Measurements from ENCODE around the gene PWP2.

DNA sequence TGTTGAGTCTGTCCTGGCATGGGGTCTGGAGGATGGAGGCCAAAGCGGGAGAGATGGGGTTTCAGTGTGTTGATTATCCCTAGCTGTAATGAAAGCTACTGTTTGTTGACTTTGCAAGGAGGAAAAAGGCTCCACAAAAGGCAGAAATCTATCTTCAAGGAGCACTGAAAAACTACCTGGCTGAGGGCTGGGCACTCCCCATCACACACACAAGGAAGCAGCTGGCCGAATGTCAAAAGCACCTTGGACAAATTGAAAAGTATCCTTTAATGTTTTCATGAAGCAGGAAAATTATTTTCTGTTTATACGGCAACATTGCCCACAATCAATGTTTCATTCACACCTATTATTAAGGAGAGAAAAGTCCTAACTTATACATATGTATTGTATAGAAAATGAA lies 27.8 kb upstream of the PWP2 start:
- TF ChIP-seq, protein P1, sequence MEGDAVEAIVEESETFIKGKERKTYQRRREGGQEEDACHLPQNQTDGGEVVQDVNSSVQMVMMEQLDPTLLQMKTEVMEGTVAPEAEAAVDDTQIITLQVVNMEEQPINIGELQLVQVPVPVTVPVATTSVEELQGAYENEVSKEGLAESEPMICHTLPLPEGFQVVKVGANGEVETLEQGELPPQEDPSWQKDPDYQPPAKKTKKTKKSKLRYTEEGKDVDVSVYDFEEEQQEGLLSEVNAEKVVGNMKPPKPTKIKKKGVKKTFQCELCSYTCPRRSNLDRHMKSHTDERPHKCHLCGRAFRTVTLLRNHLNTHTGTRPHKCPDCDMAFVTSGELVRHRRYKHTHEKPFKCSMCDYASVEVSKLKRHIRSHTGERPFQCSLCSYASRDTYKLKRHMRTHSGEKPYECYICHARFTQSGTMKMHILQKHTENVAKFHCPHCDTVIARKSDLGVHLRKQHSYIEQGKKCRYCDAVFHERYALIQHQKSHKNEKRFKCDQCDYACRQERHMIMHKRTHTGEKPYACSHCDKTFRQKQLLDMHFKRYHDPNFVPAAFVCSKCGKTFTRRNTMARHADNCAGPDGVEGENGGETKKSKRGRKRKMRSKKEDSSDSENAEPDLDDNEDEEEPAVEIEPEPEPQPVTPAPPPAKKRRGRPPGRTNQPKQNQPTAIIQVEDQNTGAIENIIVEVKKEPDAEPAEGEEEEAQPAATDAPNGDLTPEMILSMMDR (conservative IDR thresholded peaks at IDR 0.05; ENCODE audit: low read depth, low read length), result no peak
- TF ChIP-seq EZH2 (IDR thresholded peaks at IDR 0.05; ENCODE audit: borderline replicate concordance, low read depth, low read length, poor library complexity, severe bottlenecking), result no peak
